Right atrium auricular region (tissue), 2 donors: ENCODE results near the gene KRTAP22-1. TPM values are rescaled to one million over a fixed set of nuclear protein-coding genes. Genes with fewer than 3 reads are reported as not detected.

Experiments used
- DNase-seq: peaks from one replicate; pipeline ENCODE4 v3.0.0-alpha.2; 2019; ENCODE audit warnings: low spot score
- H3K27ac ChIP-seq, 2 donors: fragments of 200-600 bp; sonication (generic); 1 replicate in 1 of 2; 2 replicates in 1 of 2; pipeline ENCODE4 v1.5.1; 2016 to 2019
- H3K27me3 ChIP-seq, 2 donors: fragments of 200-600 bp; sonication (generic); one replicate each; pipeline versions ENCODE4 v1.5.1 to v1.6.0; 2017 to 2019
- H3K36me3 ChIP-seq: fragments of 200-600 bp; sonication (generic); one replicate; pipeline ENCODE4 v1.5.1; 2016
- H3K4me1 ChIP-seq, 2 donors: fragments of 200-600 bp; sonication (generic); one replicate each; pipeline versions ENCODE4 v1.5.1 to v1.6.0; 2017 to 2019
- H3K4me3 ChIP-seq, 2 donors: fragments of 200-600 bp; sonication (generic); 1 replicate in 1 of 2; 2 replicates in 1 of 2; pipeline ENCODE4 v1.5.1; 2017 to 2019; ENCODE audit warnings: mild to moderate bottlenecking in 1 of 2, moderate library complexity in 1 of 2
- H3K9me3 ChIP-seq, 2 donors: fragments of 200-600 bp; sonication (generic); one replicate each; pipeline ENCODE4 v1.5.1; 2019
- CTCF ChIP-seq, 2 donors: fragments of 200-600 bp; sonication (generic); IDR thresholded peaks; one replicate each; pipeline ENCODE4 v1.5.1; 2019; ENCODE audit warnings: antibody characterized with exemption in 2 of 2
- total RNA-seq, 2 donors: library from RNA; depleted of rRNA; stranded (reverse); fragments of >200 nt; gene quantifications; one replicate each; pipeline ENCODE4 v1.1.0, GENCODE V29; 2016

The KRTAP22-1 gene
- total RNA-seq, 2 donors from 2014 or later = not detected

- no peak overlapping the region for H3K4me3 ChIP-seq
- H3K27ac ChIP-seq = no peak overlapping the region
- H3K4me1 ChIP-seq = no peaks in the 10 kb centered on the region
- no peak for DNase-seq
- H3K27me3 ChIP-seq = no peaks in the 10 kb centered on the region
- no peak for TF ChIP-seq CTCF (IDR thresholded peaks at IDR 0.05)
- H3K9me3 ChIP-seq = no peaks in the 10 kb centered on the region
- H3K36me3 ChIP-seq = no peaks in the 10 kb centered on the region
Measured at GRCh38 chr21:30615199-30615598, 14.3 kb downstream of the KRTAP22-1 start.

- no peaks in the 10 kb centered on the region for H3K4me1 ChIP-seq
- no peak within 1 kb of the TSS for H3K27ac ChIP-seq
- H3K4me3 ChIP-seq = no peak within 1 kb of the TSS
- no peak for DNase-seq
- H3K9me3 ChIP-seq = no peaks in the 10 kb centered on the region
- no peak for TF ChIP-seq CTCF (IDR thresholded peaks at IDR 0.05)
- H3K27me3 ChIP-seq = no peaks in the 10 kb centered on the region
- no peaks in the 10 kb centered on the region for H3K36me3 ChIP-seq
Measured at GRCh38 chr21:30616125-30616524, 15.2 kb downstream of the KRTAP22-1 start, which contains the start of gene KRTAP20-1. KRTAP20-1 (plus strand) TSS chr21:30616425; CDS start chr21:30616455, 30 bp downstream.

- Histone ChIP-seq H3K27ac (no peak overlapping the region), H3K9me3 (no peaks in the 10 kb centered on the region), H3K4me3 (no peak overlapping the region), H3K36me3 (no peaks in the 10 kb centered on the region), H3K4me1 (no peaks in the 10 kb centered on the region), H3K27me3 (no peaks in the 10 kb centered on the region)
- TF ChIP-seq CTCF (IDR thresholded peaks at IDR 0.05) = no peak
- DNase-seq = no peak
Measured at GRCh38 chr21:30620080-30620479, 19.2 kb downstream of the KRTAP22-1 start.

GRCh38 chr21:30620522-30620921 lies 19.6 kb downstream of the KRTAP22-1 start, which contains the start of gene KRTAP20-4:
KRTAP20-4 (plus strand) TSS chr21:30620627.
- Histone ChIP-seq H3K27ac (no peak within 1 kb of the TSS), H3K36me3 (no peaks in the 10 kb centered on the region), H3K27me3 (no peaks in the 10 kb centered on the region), H3K4me1 (no peaks in the 10 kb centered on the region), H3K9me3 (no peaks in the 10 kb centered on the region), H3K4me3 (no peak within 1 kb of the TSS)
- no peak for DNase-seq
- TF ChIP-seq CTCF (IDR thresholded peaks at IDR 0.05) = no peak

- H3K4me3 ChIP-seq = no peak overlapping the region
- H3K4me1 ChIP-seq = no peaks in the 10 kb centered on the region
- no peak overlapping the region for H3K27ac ChIP-seq
- H3K9me3 ChIP-seq = no peaks in the 10 kb centered on the region
- no peak for TF ChIP-seq CTCF (IDR thresholded peaks at IDR 0.05)
- no peaks in the 10 kb centered on the region for H3K36me3 ChIP-seq
- DNase-seq = no peak
- no peaks in the 10 kb centered on the region for H3K27me3 ChIP-seq
Measured at GRCh38 chr21:30623362-30623761, 22.5 kb downstream of the KRTAP22-1 start.

- Histone ChIP-seq H3K36me3 (no peaks in the 10 kb centered on the region), H3K9me3 (no peaks in the 10 kb centered on the region), H3K27ac (no peak overlapping the region), H3K4me1 (no peaks in the 10 kb centered on the region), H3K4me3 (no peak overlapping the region), H3K27me3 (no peaks in the 10 kb centered on the region)
- TF ChIP-seq CTCF (IDR thresholded peaks at IDR 0.05) = no peak
- no peak for DNase-seq
Measured at GRCh38 chr21:30625449-30626165, 24.7 kb downstream of the KRTAP22-1 start.
